Esophagus muscularis mucosa (tissue), 2 donors: ENCODE data around the gene ABHD17C.

ENCODE experiments used
- EP300 ChIP-seq: sonication (generic); formaldehyde crosslinking; IDR thresholded peaks from one replicate; pipeline ENCODE4 v1.6.1; 2017; ENCODE audit warnings: antibody characterized with exemption
- POLR2A ChIP-seq: fragments of 450-650 bp; IDR thresholded peaks from one replicate; pipeline ENCODE4 v1.6.1; 2017; ENCODE audit warnings: antibody characterized with exemption, moderate library complexity, mild to moderate bottlenecking, low read depth

DNA sequence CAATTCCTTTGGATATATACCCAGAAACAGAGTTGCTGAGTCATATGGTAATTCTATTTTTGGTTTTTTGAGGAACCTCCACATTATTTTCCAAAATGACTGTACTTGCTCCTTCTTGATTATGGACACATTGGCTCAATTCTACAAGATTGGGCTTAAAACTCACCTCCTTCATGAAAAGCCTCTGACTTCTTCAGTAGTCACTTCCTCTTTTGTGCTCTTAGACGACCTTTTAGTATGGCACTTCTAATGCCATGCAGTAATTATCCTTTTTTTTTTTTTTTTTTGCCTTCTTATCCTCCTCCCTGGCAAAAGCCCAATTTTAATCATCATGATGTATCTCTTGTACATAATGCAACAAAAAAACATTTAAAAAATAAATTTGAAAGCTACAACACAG lies 33.0 kb upstream of the ABHD17C start:
- TF ChIP-seq EP300: no peak
- no peak for TF ChIP-seq POLR2A
